Keratinocyte (primary cell): Measurements from ENCODE around the gene ASB8. TPM values are rescaled to one million over a fixed set of nuclear protein-coding genes. Genes with fewer than 3 reads are reported as not detected.

Experiments used
- DNase-seq: peaks from one replicate; pipeline ENCODE4 v3.0.0-alpha.2; 2011; ENCODE audit warnings: low read depth, missing footprints, low spot score
- FAIRE-seq: peaks from 2 replicates; lab custom pipeline; 2011; peaks lifted over from hg19 to GRCh38; lab: Jason Lieb, UNC
- H2AFZ ChIP-seq: 2 replicates; pipeline ENCODE4 v1.6.0; 2012; ENCODE audit warnings: low read length, control low read depth, inconsistent platforms; ENCODE audit not compliant: control insufficient read depth
- H3K27ac ChIP-seq: 2 replicates; pipeline ENCODE4 v1.5.1; 2011; ENCODE audit warnings: low read length; ENCODE audit not compliant: control insufficient read depth, insufficient read depth
- H3K27me3 ChIP-seq: 3 replicates; pipeline ENCODE4 v1.6.0; 2011; ENCODE audit warnings: low read length; ENCODE audit not compliant: control insufficient read depth, insufficient read depth; ENCODE audit errors: extremely low read depth
- H3K36me3 ChIP-seq, 2 experiments: 2 replicates in 1 of 2; 3 replicates in 1 of 2; pipeline ENCODE4 v1.5.1; 2011; ENCODE audit warnings: low read length in 2 of 2, mild to moderate bottlenecking in 1 of 2; ENCODE audit not compliant: control insufficient read depth in 2 of 2, insufficient read depth in 2 of 2; ENCODE audit errors: extremely low read depth in 1 of 2
- H3K4me1 ChIP-seq: 3 replicates; pipeline ENCODE4 v1.5.1; 2011; ENCODE audit warnings: low read length; ENCODE audit not compliant: control insufficient read depth, insufficient read depth; ENCODE audit errors: extremely low read depth
- H3K4me2 ChIP-seq: 3 replicates; pipeline ENCODE4 v1.6.0; 2011; ENCODE audit warnings: low read depth, low read length; ENCODE audit not compliant: control insufficient read depth, insufficient read depth; ENCODE audit errors: extremely low read depth
- H3K4me3 ChIP-seq, 3 experiments: fragments of 200-600 bp in 1 of 3; sonication (generic) in 1 of 3; 2 replicates in 2 of 3; 3 replicates in 1 of 3; pipeline ENCODE4 v1.5.1; 2011 to 2016; ENCODE audit warnings: low read length in 3 of 3, mild to moderate bottlenecking in 3 of 3, control low read depth in 2 of 3, inconsistent platforms in 1 of 3, low read depth in 1 of 3, mixed read lengths in 1 of 3, mixed run types in 1 of 3, moderate library complexity in 1 of 3; ENCODE audit not compliant: control insufficient read depth in 2 of 3, insufficient read depth in 2 of 3; ENCODE audit errors: extremely low read depth in 1 of 3
- H3K79me2 ChIP-seq: 2 replicates; pipeline ENCODE4 v1.6.0; 2012; ENCODE audit warnings: low read length; ENCODE audit not compliant: control insufficient read depth, insufficient read depth
- H3K9ac ChIP-seq: 3 replicates; pipeline ENCODE4 v1.6.0; 2011; ENCODE audit warnings: low read length; ENCODE audit not compliant: control insufficient read depth, insufficient read depth; ENCODE audit errors: extremely low read depth
- H3K9me1 ChIP-seq: 3 replicates; pipeline ENCODE4 v1.6.0; 2011; ENCODE audit warnings: low read length; ENCODE audit not compliant: control insufficient read depth, insufficient read depth; ENCODE audit errors: extremely low read depth
- H3K9me3 ChIP-seq: 2 replicates; pipeline ENCODE4 v1.5.1; 2012; ENCODE audit warnings: low read depth, low read length; ENCODE audit not compliant: control insufficient read depth
- H4K20me1 ChIP-seq: 3 replicates; pipeline ENCODE4 v1.6.0; 2011; ENCODE audit warnings: low read length; ENCODE audit not compliant: control insufficient read depth, insufficient read depth; ENCODE audit errors: extremely low read depth
- CTCF ChIP-seq, 3 experiments: IDR thresholded peaks in 1 of 3; conservative IDR thresholded peaks in 1 of 3; optimal IDR thresholded peaks in 1 of 3; 2 replicates in 2 of 3; 3 replicates in 1 of 3; pipeline versions ENCODE3 to v1.5.1; 2011; ENCODE audit warnings: low read length in 3 of 3, mild to moderate bottlenecking in 3 of 3, moderate library complexity in 2 of 3, control low read depth in 1 of 3, inconsistent platforms in 1 of 3; ENCODE audit not compliant: insufficient read depth in 2 of 3; ENCODE audit errors: extremely low read depth in 1 of 3
- EZH2 ChIP-seq: IDR thresholded peaks from one replicate; pipeline ENCODE4 v1.6.1; 2012; ENCODE audit warnings: inconsistent platforms, mild to moderate bottlenecking, low read length, moderate library complexity
- dilution Hi-C: fragments of 300-500 bp; cut with MboI; formaldehyde crosslinking; loops from one replicate; pipeline ENCODE4 v1.7.0; 2020; ENCODE audit warnings: low sequenced_read_pairs; ENCODE audit not compliant: extremely low pct_ligation_motif_present
- polyA plus RNA-seq, 5 experiments: library from polyadenylated mRNA; depleted of rRNA in 3 of 5; stranded (reverse) in 3 of 5; stranded (forward) in 1 of 5; unstranded in 1 of 5; fragments of >200 nt; gene quantifications; 1 replicate in 1 of 5; 2 replicates in 3 of 5; 3 replicates in 1 of 5; pipeline versions ENCODE4 v1.2.1 to v1.2.3, GENCODE V29; 2011 to 2012; ENCODE audit warnings: missing spikeins in 2 of 5, low read depth in 1 of 5, low replicate concordance in 1 of 5

ASB8 gene
- polyA plus RNA-seq, 1 donor (not counting 4 experiments of a cell fraction or from before 2014, with no cell fraction given), result 18.4 TPM

- Histone ChIP-seq H3K4me3 (no peak overlapping the region), H3K9me3 (no peaks in the 10 kb centered on the region), H3K4me2 (no peak overlapping the region), H3K27me3 (no peaks in the 10 kb centered on the region), H3K79me2 (no peaks in the 10 kb centered on the region), H3K4me1 (no peaks in the 10 kb centered on the region), H3K9me1 (no peaks in the 10 kb centered on the region), H2AFZ (no peak overlapping the region), H3K36me3 (no peaks in the 10 kb centered on the region), H3K9ac (no peak overlapping the region), H3K27ac (no peak overlapping the region), H4K20me1 (no peaks in the 10 kb centered on the region)
- TF ChIP-seq EZH2, result no peak
- TF ChIP-seq CTCF (optimal IDR thresholded peaks at IDR 0.05 in 1 of 3, IDR thresholded peaks at IDR 0.05 in 1 of 3, conservative IDR thresholded peaks at IDR 0.05 in 1 of 3; ENCODE audit: extremely low read depth in 1 of 3, insufficient read depth in 2 of 3, low read length in 3 of 3), result no peak
- DNase-seq (no peak), FAIRE-seq (no peak)
- dilution Hi-C loops, result no loop called here
These were observed 5.9 kb upstream of the ASB8 start for GRCh38 chr12:48163150-48163747.

DNA sequence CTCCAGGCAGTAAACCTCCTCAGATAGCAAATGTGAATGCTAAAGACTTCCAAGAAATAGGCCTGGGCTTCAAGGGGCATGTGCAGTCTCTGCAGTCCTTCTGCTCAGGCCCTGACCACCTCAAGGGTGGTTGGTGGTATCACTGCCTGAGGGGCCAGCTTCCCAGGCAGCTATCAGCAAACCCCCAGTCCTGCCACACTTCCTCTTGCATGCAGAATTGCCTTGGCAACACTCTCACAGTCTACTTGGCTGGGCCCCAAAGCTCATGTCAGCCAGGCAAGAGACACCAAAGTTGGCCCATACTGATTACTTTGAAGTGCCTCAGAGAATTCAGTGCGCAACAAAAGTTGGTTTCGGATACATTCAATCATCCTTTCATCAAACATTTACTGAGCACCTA is 3.5 kb upstream of the ASB8 start:
- Histone ChIP-seq H3K4me1 (peaks cover 13% of the 10 kb centered on the region), H3K79me2 (peaks cover 9% of the 10 kb centered on the region), H3K4me3 (no peak overlapping the region), H3K9ac (no peak overlapping the region), H3K4me2 (no peak overlapping the region), H3K9me1 (no peaks in the 10 kb centered on the region), H3K27ac (no peak overlapping the region), H3K36me3 (no peaks in the 10 kb centered on the region), H2AFZ (no peak overlapping the region), H3K9me3 (no peaks in the 10 kb centered on the region), H4K20me1 (no peaks in the 10 kb centered on the region), H3K27me3 (no peaks in the 10 kb centered on the region)
- dilution Hi-C loops, result no loop called here
- TF ChIP-seq CTCF (optimal IDR thresholded peaks at IDR 0.05 in 1 of 3, IDR thresholded peaks at IDR 0.05 in 1 of 3, conservative IDR thresholded peaks at IDR 0.05 in 1 of 3; ENCODE audit: extremely low read depth in 1 of 3, insufficient read depth in 2 of 3, low read length in 3 of 3), result no peak
- no peak for TF ChIP-seq EZH2
- FAIRE-seq (no peak), DNase-seq (no peak)
